Mesothelial cell of epicardium (in vitro differentiated cells): Measurements from ENCODE around the gene TENM4. TPM values are rescaled to one million over a fixed set of nuclear protein-coding genes. Genes with fewer than 3 reads are reported as not detected.
"Not testable (repeated sequence)": the region's sequence is repeated elsewhere in the genome, so short reads cannot be mapped to it uniquely, and the experiment has no call there.

Experiments used
- DNase-seq, 2 experiments: peaks; one replicate each; pipeline ENCODE4 v3.0.0; 2021; ENCODE audit warnings: low spot score in 2 of 2; ENCODE audit not compliant: unreplicated experiment in 2 of 2
- H3K27ac Mint-ChIP-seq: 2 replicates; pipeline ENCODE4 v1.8.0; 2021; ENCODE audit warnings: mixed read lengths
- H3K27me3 Mint-ChIP-seq: 2 replicates; pipeline ENCODE4 v1.8.0; 2021; ENCODE audit warnings: low read depth, mixed read lengths
- H3K36me3 Mint-ChIP-seq: 2 replicates; pipeline ENCODE4 v1.8.0; 2021; ENCODE audit warnings: mixed read lengths
- H3K4me1 Mint-ChIP-seq: 2 replicates; pipeline ENCODE4 v1.8.0; 2021; ENCODE audit warnings: mixed read lengths
- H3K4me3 Mint-ChIP-seq: 2 replicates; pipeline ENCODE4 v1.8.0; 2021; ENCODE audit warnings: mild to moderate bottlenecking, moderate library complexity, mixed read lengths
- H3K9me3 Mint-ChIP-seq: 2 replicates; pipeline ENCODE4 v1.8.0; 2021; ENCODE audit warnings: mixed read lengths
- CTCF ChIP-seq: fragments of 200-600 bp; sonication (generic); IDR thresholded peaks from one replicate; pipeline ENCODE4 v1.5.0; 2021; ENCODE audit warnings: antibody characterized with exemption; ENCODE audit not compliant: unreplicated experiment
- total RNA-seq: library from RNA; stranded (reverse); gene quantifications from 3 replicates; pipeline ENCODE4 v1.2.1, GENCODE V29; 2021

The TENM4 gene
- total RNA-seq, 1 donor from 2014 or later: 187 TPM

GRCh38 chr11:79227767-79228755 lies 212.8 kb downstream of the TENM4 start:
- DNase-seq: no peak
- H3K4me1 Mint-ChIP-seq: peaks cover 11% of the 10 kb centered on the region
- no peak overlapping the region for H3K4me3 Mint-ChIP-seq
- H3K36me3 Mint-ChIP-seq: no peaks in the 10 kb centered on the region
- H3K27me3 Mint-ChIP-seq: no peaks in the 10 kb centered on the region
- no peak for TF ChIP-seq CTCF
- no peak overlapping the region for H3K27ac Mint-ChIP-seq
- H3K9me3 Mint-ChIP-seq: no peaks in the 10 kb centered on the region

GRCh38 chr11:79227308-79227707 lies 213.5 kb downstream of the TENM4 start:
- Mint-ChIP-seq H3K27ac (no peak overlapping the region), H3K4me1 (peaks cover 11% of the 10 kb centered on the region), H3K4me3 (no peak overlapping the region), H3K36me3 (peaks cover 5% of the 10 kb centered on the region), H3K9me3 (peaks cover 5% of the 10 kb centered on the region), H3K27me3 (no peaks in the 10 kb centered on the region)
- TF ChIP-seq CTCF: no peak
- no peak for DNase-seq

GRCh38 chr11:79226126-79226525 lies 214.7 kb downstream of the TENM4 start:
- no peak for TF ChIP-seq CTCF
- DNase-seq: no peak
- Mint-ChIP-seq H3K36me3 (peaks cover 10% of the 10 kb centered on the region), H3K4me1 (peaks cover 11% of the 10 kb centered on the region), H3K4me3 (no peak overlapping the region), H3K27ac (peak overlapping the region; percentile 40), H3K27me3 (no peaks in the 10 kb centered on the region), H3K9me3 (peaks cover 5% of the 10 kb centered on the region)

- H3K27ac Mint-ChIP-seq, H3K4me3 Mint-ChIP-seq, H3K9me3 Mint-ChIP-seq, DNase-seq, H3K36me3 Mint-ChIP-seq, H3K27me3 Mint-ChIP-seq, H3K4me1 Mint-ChIP-seq: not testable (repeated sequence)
These were observed 218.7 kb downstream of the TENM4 start for GRCh38 chr11:79222163-79222562.

GRCh38 chr11:79221444-79222130 lies 219.2 kb downstream of the TENM4 start:
- Mint-ChIP-seq H3K4me3 (no peak overlapping the region), H3K36me3 (peaks cover 10% of the 10 kb centered on the region), H3K27me3 (no peaks in the 10 kb centered on the region), H3K27ac (no peak overlapping the region), H3K4me1 (peaks cover 7% of the 10 kb centered on the region), H3K9me3 (peaks cover 5% of the 10 kb centered on the region)
- TF ChIP-seq CTCF: no peak
- DNase-seq: no peak

- H3K27me3 Mint-ChIP-seq: no peaks in the 10 kb centered on the region
- peaks cover 5% of the 10 kb centered on the region for H3K9me3 Mint-ChIP-seq
- H3K4me1 Mint-ChIP-seq: no peaks in the 10 kb centered on the region
- no peak overlapping the region for H3K4me3 Mint-ChIP-seq
- no peak for DNase-seq
- H3K27ac Mint-ChIP-seq: no peak overlapping the region
- TF ChIP-seq CTCF: no peak
- H3K36me3 Mint-ChIP-seq: peaks cover 15% of the 10 kb centered on the region
These were observed 220.7 kb downstream of the TENM4 start for GRCh38 chr11:79220171-79220570.
